ENCODE measurements around the gene DPP10.

DNA sequence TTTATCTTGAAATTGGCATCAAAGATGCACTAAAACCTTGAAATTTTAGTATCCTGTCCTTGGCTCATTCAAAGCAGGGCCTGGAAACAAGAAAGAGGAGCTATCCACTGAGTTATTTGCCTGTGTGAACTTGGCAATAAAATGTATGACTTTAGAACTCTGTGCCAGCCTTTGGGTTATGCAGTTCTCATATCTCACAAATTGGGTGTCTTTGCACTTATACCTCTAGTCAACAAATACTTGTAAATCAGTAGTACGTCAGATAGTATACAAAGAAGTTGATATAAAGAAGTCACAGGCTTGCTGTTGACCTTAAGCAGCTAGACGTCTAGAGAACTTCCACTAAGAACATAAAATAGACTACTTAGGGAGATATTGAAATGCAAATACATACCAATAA, 1331.9 kb downstream of the DPP10 start:
- TF ChIP-seq POLR2AphosphoS5 (IDR thresholded peaks at IDR 0.05; ENCODE audit: low read depth, low read length) (no peak), TAF1 (IDR thresholded peaks at IDR 0.05; ENCODE audit: borderline replicate concordance, insufficient read depth, low read length) (no peak), FOXP2 (optimal IDR thresholded peaks at IDR 0.05; ENCODE audit: borderline replicate concordance, extremely low read depth, extremely low read length, insufficient read depth) (no peak), SIN3A (IDR thresholded peaks at IDR 0.05; ENCODE audit: borderline replicate concordance, insufficient read depth, low read length) (no peak)
- TF ChIP-seq, protein P1, sequence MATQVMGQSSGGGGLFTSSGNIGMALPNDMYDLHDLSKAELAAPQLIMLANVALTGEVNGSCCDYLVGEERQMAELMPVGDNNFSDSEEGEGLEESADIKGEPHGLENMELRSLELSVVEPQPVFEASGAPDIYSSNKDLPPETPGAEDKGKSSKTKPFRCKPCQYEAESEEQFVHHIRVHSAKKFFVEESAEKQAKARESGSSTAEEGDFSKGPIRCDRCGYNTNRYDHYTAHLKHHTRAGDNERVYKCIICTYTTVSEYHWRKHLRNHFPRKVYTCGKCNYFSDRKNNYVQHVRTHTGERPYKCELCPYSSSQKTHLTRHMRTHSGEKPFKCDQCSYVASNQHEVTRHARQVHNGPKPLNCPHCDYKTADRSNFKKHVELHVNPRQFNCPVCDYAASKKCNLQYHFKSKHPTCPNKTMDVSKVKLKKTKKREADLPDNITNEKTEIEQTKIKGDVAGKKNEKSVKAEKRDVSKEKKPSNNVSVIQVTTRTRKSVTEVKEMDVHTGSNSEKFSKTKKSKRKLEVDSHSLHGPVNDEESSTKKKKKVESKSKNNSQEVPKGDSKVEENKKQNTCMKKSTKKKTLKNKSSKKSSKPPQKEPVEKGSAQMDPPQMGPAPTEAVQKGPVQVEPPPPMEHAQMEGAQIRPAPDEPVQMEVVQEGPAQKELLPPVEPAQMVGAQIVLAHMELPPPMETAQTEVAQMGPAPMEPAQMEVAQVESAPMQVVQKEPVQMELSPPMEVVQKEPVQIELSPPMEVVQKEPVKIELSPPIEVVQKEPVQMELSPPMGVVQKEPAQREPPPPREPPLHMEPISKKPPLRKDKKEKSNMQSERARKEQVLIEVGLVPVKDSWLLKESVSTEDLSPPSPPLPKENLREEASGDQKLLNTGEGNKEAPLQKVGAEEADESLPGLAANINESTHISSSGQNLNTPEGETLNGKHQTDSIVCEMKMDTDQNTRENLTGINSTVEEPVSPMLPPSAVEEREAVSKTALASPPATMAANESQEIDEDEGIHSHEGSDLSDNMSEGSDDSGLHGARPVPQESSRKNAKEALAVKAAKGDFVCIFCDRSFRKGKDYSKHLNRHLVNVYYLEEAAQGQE (IDR thresholded peaks at IDR 0.05; ENCODE audit: insufficient read depth in 1 of 2, low read depth in 2 of 2, low read length in 2 of 2): no peak
